Tibial artery (tissue), 4 donors: Measurements from ENCODE around the gene CRABP2.
A peak's percentile ranks its signal among the peaks of the same experiment; 100 is the strongest.

ENCODE experiments used
- DNase-seq, 2 donors: peaks; one replicate each; pipeline ENCODE4 v3.0.0-alpha.2; 2019
- H3K27ac ChIP-seq, 2 donors: fragments of 200-600 bp; sonication (generic) in 1 of 2; 1 replicate in 1 of 2; 2 replicates in 1 of 2; pipeline ENCODE4 v1.5.1; 2018 to 2019; ENCODE audit warnings: mild to moderate bottlenecking in 1 of 2
- H3K27me3 ChIP-seq, 2 donors: fragments of 200-600 bp; sonication (generic) in 1 of 2; one replicate each; pipeline versions ENCODE4 v1.5.1 to v1.6.0; 2016 to 2019
- H3K36me3 ChIP-seq, 3 donors: fragments of 200-600 bp; sonication (generic) in 2 of 3; one replicate each; pipeline ENCODE4 v1.5.1; 2016 to 2019; ENCODE audit warnings: mild to moderate bottlenecking in 2 of 3
- H3K4me1 ChIP-seq, 4 donors: fragments of 200-600 bp; sonication (generic) in 2 of 4; 1 replicate in 3 of 4; 2 replicates in 1 of 4; pipeline ENCODE4 v1.5.1; 2016 to 2019
- H3K4me3 ChIP-seq, 2 donors: fragments of 200-600 bp; sonication (generic) in 1 of 2; 1 replicate in 1 of 2; 2 replicates in 1 of 2; pipeline ENCODE4 v1.5.1; 2018 to 2019; ENCODE audit warnings: mild to moderate bottlenecking in 2 of 2
- H3K9me3 ChIP-seq, 3 donors: fragments of 200-600 bp; sonication (generic) in 1 of 3; one replicate each; pipeline ENCODE4 v1.5.1; 2016 to 2019
- CTCF ChIP-seq, 2 experiments: fragments of 200-600 bp in 1 of 2; fragments of 450-650 bp in 1 of 2; IDR thresholded peaks; one replicate each; pipeline ENCODE4 v1.5.1; 2017 to 2019; ENCODE audit warnings: antibody characterized with exemption in 2 of 2, mild to moderate bottlenecking in 1 of 2, moderate library complexity in 1 of 2
- intact Hi-C: fragments of 100-400 bp; cut with DNase I; formaldehyde crosslinking; loops from one replicate; pipeline ENCODE4 v1.15.0; 2023; ENCODE audit warnings: low total_unique reads

CRABP2 gene

DNA sequence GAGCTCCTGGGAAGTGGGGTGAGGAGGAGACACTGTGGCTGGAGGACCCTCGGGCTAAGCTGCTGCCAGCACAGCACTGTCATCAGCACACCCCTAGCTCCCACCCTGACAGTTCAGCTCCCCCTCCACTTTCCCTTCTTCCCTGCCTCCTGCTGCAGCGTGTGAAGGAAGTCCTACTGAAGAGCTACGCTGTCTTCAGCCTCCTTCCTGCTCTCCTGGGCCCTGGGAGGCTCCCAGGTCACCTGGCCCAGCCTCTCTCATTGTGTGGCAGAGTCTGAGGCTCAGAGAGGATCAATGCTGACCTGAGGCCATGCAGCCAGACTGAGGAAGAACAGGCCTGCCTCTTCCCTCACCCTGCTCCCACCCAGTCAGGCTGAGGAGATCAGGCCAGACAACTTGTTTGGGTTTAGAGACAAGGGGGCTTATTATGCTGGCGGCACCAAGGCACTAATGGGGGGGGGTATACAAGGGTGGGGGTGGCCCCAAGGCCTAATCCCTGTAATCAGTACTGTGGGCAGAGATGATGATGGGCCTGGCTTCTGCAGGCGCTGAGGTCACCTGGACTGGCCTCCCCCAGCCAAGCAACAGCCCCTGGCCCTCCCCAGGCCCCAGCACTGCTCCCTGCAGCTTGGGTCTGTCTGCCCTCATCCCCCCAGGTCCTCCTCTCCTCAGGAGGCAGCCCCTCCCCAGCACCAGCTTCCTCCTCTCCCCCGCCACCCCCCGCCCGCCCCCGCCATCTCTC, 37.2 kb downstream of the CRABP2 start:
- peak overlapping the region; percentile 69 to 77 for H3K27ac ChIP-seq
- no peak overlapping the region for H3K4me3 ChIP-seq
- no peaks in the 10 kb centered on the region for H3K9me3 ChIP-seq
- peaks cover 0 to 11% (median 0%) of the 10 kb centered on the region in 3 donors for H3K36me3 ChIP-seq
- no peak for DNase-seq
- no peaks in the 10 kb centered on the region for H3K27me3 ChIP-seq
- intact Hi-C loops: no loop called here
- H3K4me1 ChIP-seq: peaks cover 0 to 60% (median 48%) of the 10 kb centered on the region in 4 donors
- TF ChIP-seq CTCF (IDR thresholded peaks at IDR 0.05): no peak

DNA sequence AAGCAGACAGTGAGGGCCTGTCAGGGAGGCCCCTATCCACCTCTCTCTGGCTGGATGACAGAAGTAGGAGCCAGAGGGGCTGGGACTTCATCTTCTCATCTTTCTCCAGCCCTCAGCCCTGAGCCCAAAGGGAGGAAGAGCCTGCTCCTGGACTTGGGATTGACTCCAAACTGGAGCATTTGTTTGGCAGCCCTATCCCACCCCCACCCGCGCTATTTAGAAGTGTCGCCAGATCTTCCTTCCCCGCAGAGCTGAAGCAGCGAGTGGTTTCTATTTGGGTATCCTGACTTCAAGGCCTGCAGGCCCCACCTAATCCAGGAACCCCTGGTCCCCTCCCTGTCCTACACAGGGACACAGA, 37.8 kb downstream of the CRABP2 start:
- H3K27ac ChIP-seq: peak overlapping the region; percentile 69 to 77
- TF ChIP-seq CTCF (IDR thresholded peaks at IDR 0.05): no peak
- H3K4me3 ChIP-seq: no peak overlapping the region
- H3K4me1 ChIP-seq: peaks cover 0 to 66% (median 54%) of the 10 kb centered on the region in 4 donors
- intact Hi-C loops: no loop called here
- no peaks in the 10 kb centered on the region for H3K27me3 ChIP-seq
- DNase-seq: no peak
- H3K9me3 ChIP-seq: no peaks in the 10 kb centered on the region
- peaks cover 0 to 6% (median 0%) of the 10 kb centered on the region in 3 donors for H3K36me3 ChIP-seq

DNA sequence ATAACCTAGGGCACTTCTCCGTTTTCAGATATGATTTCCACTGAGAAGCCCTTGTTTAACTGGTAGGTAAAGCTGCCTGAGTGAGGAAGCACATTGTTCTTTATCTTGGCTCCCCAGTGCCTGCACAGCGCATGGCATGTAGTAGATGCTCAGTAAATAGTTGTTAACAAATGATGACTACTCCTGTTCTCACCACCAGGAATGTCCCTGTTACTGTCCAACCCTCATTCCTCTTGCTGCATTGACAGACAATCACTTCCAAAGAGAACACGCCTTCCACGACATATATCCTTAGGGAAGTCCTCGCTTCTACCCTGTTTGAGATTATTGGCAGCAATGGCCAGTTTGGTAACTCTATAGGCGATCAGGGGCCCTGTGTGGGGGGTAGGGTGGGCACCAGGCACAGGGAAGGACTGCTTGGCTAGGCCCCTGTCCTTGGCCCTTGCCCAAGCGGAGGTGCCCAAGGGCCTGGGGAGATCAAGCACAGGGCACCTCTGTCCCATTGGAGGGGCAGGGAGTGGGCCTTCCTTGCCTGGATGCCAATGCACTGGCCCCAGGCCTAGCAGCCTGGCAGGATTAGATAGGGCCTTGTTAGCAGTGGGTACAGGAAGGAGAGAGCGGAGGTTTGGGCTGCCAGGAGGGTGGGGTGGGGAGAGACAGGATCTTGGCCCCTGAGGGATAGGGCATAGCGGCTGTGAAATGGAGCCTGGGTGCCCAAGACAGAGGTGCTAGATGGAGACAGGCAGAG, 38.3 kb downstream of the CRABP2 start:
- peak in 1 of 2 donors; percentile 29 for DNase-seq
- H3K27ac ChIP-seq: peak overlapping the region; percentile 69 to 77
- intact Hi-C loops: no loop called here

GRCh38 chr1:156665539-156665938, 39.8 kb downstream of the CRABP2 start:
- intact Hi-C loops: no loop called here
- Histone ChIP-seq H3K36me3 (no peaks in the 10 kb centered on the region), H3K9me3 (no peaks in the 10 kb centered on the region), H3K4me1 (peaks cover 0 to 86% (median 74%) of the 10 kb centered on the region in 4 donors), H3K4me3 (no peak overlapping the region), H3K27me3 (no peaks in the 10 kb centered on the region), H3K27ac (peak overlapping the region; percentile 63 to 77)
- DNase-seq: no peak
- TF ChIP-seq CTCF (IDR thresholded peaks at IDR 0.05): no peak

More for the DNA sequence above, 38.3 kb downstream of the CRABP2 start:
- TF ChIP-seq CTCF (IDR thresholded peaks at IDR 0.05): no peak
- Histone ChIP-seq H3K27me3 (no peaks in the 10 kb centered on the region), H3K4me3 (no peak overlapping the region), H3K36me3 (peaks cover 0 to under 1% (median 0%) of the 10 kb centered on the region in 3 donors), H3K9me3 (no peaks in the 10 kb centered on the region), H3K4me1 (peaks cover 0 to 71% (median 59%) of the 10 kb centered on the region in 4 donors)

DNA sequence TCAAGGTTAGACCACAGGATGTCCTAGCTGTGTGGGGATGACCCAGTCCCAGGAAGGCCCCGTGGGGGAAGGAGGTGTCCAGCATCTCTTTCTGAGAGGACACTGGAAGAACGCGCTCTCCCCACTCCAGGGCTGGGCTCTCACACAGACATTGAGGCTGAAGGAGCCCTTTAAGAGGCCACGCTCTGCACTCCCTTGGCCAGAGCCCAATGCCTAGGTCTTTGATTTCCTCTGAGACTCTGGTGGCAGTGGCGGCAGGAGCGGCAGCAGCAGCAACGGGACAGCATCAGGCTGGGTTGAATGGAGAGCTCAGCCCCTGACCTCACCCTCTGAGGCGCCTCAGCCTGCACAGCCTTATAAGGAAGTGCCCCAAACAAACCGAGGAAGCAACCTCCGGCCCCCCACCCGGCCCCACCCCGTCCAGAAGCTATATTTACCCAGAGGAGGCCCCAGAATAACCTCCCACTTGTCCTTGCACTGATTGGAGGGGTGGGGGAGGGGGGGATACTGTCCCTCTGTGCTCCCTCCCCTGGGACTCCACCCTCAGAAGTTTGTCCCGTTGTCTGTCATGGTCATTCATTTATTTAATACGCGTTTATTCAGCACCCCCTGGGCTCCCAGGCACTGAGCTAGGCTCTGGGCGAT, 40.5 kb downstream of the CRABP2 start:
- peak; percentile 42 to 86 for DNase-seq

More for the DNA sequence above, 40.5 kb downstream of the CRABP2 start:
- Histone ChIP-seq H3K9me3 (no peaks in the 10 kb centered on the region), H3K4me3 (no peak overlapping the region), H3K27me3 (no peaks in the 10 kb centered on the region), H3K4me1 (peaks cover 0 to 92% (median 78%) of the 10 kb centered on the region in 4 donors), H3K27ac (peak overlapping the region; percentile 63 to 77), H3K36me3 (no peaks in the 10 kb centered on the region)
- intact Hi-C loops: no loop called here
- no peak for TF ChIP-seq CTCF (IDR thresholded peaks at IDR 0.05)
